ENCODE results near the gene ZBTB49. TPM values are rescaled to one million over a fixed set of nuclear protein-coding genes. Genes with fewer than 3 reads are reported as not detected.

ZBTB49 gene
- total and polyA plus RNA-seq, 2 of the 13 experiments (the other 11 are each of a cell fraction or from before 2014, with no cell fraction given): 3.3 to 4.3 TPM

- no peak for TF ChIP-seq RNF219 (CRISPR knock-in tag; IDR thresholded peaks at IDR 0.05)
- no peak for TF ChIP-seq ZNF33A (CRISPR knock-in tag; IDR thresholded peaks at IDR 0.05; ENCODE audit: borderline replicate concordance)
- TF ChIP-seq, protein P1, sequence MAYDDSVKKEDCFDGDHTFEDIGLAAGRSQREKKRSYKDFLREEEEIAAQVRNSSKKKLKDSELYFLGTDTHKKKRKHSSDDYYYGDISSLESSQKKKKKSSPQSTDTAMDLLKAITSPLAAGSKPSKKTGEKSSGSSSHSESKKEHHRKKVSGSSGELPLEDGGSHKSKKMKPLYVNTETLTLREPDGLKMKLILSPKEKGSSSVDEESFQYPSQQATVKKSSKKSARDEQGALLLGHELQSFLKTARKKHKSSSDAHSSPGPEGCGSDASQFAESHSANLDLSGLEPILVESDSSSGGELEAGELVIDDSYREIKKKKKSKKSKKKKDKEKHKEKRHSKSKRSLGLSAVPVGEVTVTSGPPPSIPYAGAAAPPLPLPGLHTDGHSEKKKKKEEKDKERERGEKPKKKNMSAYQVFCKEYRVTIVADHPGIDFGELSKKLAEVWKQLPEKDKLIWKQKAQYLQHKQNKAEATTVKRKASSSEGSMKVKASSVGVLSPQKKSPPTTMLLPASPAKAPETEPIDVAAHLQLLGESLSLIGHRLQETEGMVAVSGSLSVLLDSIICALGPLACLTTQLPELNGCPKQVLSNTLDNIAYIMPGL (CRISPR knock-in tag; IDR thresholded peaks at IDR 0.05; ENCODE audit: borderline replicate concordance in 1 of 2, low read depth in 1 of 2): peak; percentile 78; a peak in 3 of 4 replicates
- no peak for TF ChIP-seq EHMT2 (IDR thresholded peaks at IDR 0.05; ENCODE audit: borderline replicate concordance, low read depth, low read length)
- TF ChIP-seq, protein P2, sequence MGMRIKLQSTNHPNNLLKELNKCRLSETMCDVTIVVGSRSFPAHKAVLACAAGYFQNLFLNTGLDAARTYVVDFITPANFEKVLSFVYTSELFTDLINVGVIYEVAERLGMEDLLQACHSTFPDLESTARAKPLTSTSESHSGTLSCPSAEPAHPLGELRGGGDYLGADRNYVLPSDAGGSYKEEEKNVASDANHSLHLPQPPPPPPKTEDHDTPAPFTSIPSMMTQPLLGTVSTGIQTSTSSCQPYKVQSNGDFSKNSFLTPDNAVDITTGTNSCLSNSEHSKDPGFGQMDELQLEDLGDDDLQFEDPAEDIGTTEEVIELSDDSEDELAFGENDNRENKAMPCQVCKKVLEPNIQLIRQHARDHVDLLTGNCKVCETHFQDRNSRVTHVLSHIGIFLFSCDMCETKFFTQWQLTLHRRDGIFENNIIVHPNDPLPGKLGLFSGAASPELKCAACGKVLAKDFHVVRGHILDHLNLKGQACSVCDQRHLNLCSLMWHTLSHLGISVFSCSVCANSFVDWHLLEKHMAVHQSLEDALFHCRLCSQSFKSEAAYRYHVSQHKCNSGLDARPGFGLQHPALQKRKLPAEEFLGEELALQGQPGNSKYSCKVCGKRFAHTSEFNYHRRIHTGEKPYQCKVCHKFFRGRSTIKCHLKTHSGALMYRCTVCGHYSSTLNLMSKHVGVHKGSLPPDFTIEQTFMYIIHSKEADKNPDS (CRISPR knock-in tag; IDR thresholded peaks at IDR 0.05): no peak
- TF ChIP-seq GTF3A (CRISPR knock-in tag; conservative IDR thresholded peaks at IDR 0.05): no peak
- TF ChIP-seq DNMT1 (CRISPR knock-in tag; IDR thresholded peaks at IDR 0.05): peak; percentile 57; the same call in 1 of the 2 replicates
- TF ChIP-seq ZFY (CRISPR knock-in tag; IDR thresholded peaks at IDR 0.05): peak; percentile 91
- peak; percentile 80 for TF ChIP-seq NKX3-1 (CRISPR knock-in tag; IDR thresholded peaks at IDR 0.05)
- 0 out of 2 replicates have a peak, but pooled peaks have one; percentile 21 for TF ChIP-seq TOE1 (CRISPR knock-in tag; IDR thresholded peaks at IDR 0.05)
- no peak for TF ChIP-seq HNRNPUL1 (IDR thresholded peaks at IDR 0.05; ENCODE audit: low read depth, low read length)
- TF ChIP-seq ZNF629 (CRISPR knock-in tag; conservative IDR thresholded peaks at IDR 0.05): peak; percentile 48
- TF ChIP-seq PAF1 (CRISPR knock-in tag; IDR thresholded peaks at IDR 0.05): no peak
- TF ChIP-seq FOSL1 (CRISPR knock-in tag; IDR thresholded peaks at IDR 0.05; ENCODE audit: borderline replicate concordance): no peak
- peak; percentile 98 for TF ChIP-seq GABPA (IDR thresholded peaks at IDR 0.05; ENCODE audit: low read depth, low read length)
- peak; percentile 97 for TF ChIP-seq GABPA (CRISPR knock-in tag; IDR thresholded peaks at IDR 0.05; ENCODE audit: low read depth)
- peak; percentile 47; the same call in 1 of the 2 replicates for TF ChIP-seq ZNF441 (CRISPR knock-in tag; IDR thresholded peaks at IDR 0.05; ENCODE audit: borderline replicate concordance)
- TF ChIP-seq ZNF724P (CRISPR knock-in tag; IDR thresholded peaks at IDR 0.05; ENCODE audit: borderline replicate concordance): no peak; the same call in 1 of the 2 replicates
- TF ChIP-seq SNAI1 (CRISPR knock-in tag; IDR thresholded peaks at IDR 0.05; ENCODE audit: borderline replicate concordance): peak; percentile 92; the same call in 1 of the 2 replicates
- TF ChIP-seq FOXA3 (CRISPR knock-in tag; IDR thresholded peaks at IDR 0.05): peak; percentile 48; the same call in 1 of the 2 replicates
- TF ChIP-seq ZBTB26 (CRISPR knock-in tag; IDR thresholded peaks at IDR 0.05; ENCODE audit: borderline replicate concordance): no peak; the same call in none of the 2 replicates
- TF ChIP-seq POLR2G (IDR thresholded peaks at IDR 0.05; ENCODE audit: low read depth, low read length): peak; percentile 95
Measured at GRCh38 chr4:4289941-4290850, at the start of gene ZBTB49, which contains the start of gene LYAR (continued).
